Testis (tissue), 3 donors: ENCODE measurements around the gene RENBP. TPM values are rescaled to one million over a fixed set of nuclear protein-coding genes. Genes with fewer than 3 reads are reported as not detected.

Source experiments
- DNase-seq: peaks from one replicate; pipeline ENCODE4 v3.0.0-alpha.2; 2019
- H3K27ac ChIP-seq, 2 donors: fragments of 200-600 bp; sonication (generic); one replicate each; pipeline ENCODE4 v1.5.1; 2019
- H3K27me3 ChIP-seq: fragments of 200-600 bp; sonication (generic); one replicate; pipeline ENCODE4 v1.5.1; 2019
- H3K36me3 ChIP-seq: fragments of 200-600 bp; sonication (generic); one replicate; pipeline ENCODE4 v1.5.1; 2017; ENCODE audit warnings: low read depth; ENCODE audit errors: missing control alignments
- H3K4me1 ChIP-seq: fragments of 200-600 bp; sonication (generic); one replicate; pipeline ENCODE4 v1.5.1; 2019
- H3K4me3 ChIP-seq, 2 donors: fragments of 200-600 bp; sonication (generic); one replicate each; pipeline ENCODE4 v1.5.1; 2017 to 2019
- H3K9me3 ChIP-seq: fragments of 200-600 bp; sonication (generic); one replicate; pipeline ENCODE4 v1.5.1; 2017
- POLR2A ChIP-seq: fragments of 450-650 bp; IDR thresholded peaks from one replicate; pipeline ENCODE4 v1.6.1; 2017; ENCODE audit warnings: antibody characterized with exemption, mild to moderate bottlenecking, moderate library complexity
- WGBS, 2 donors: methylation state at CpG; one replicate each; pipeline ENCODE4 v1.1.5; 2018; 5-methylcytosine and 5-hydroxymethylcytosine counted together
- intact Hi-C: fragments of 100-400 bp; cut with DNase I; formaldehyde crosslinking; loops from one replicate; pipeline ENCODE4 v1.15.1; 2023; ENCODE audit warnings: low total_unique reads
- polyA plus RNA-seq: library from polyadenylated mRNA; stranded (reverse); fragments of 350-450 nt; fragmentation: Illumina TruSeq; extraction: RNeasy Lipid Tissue Mini Kit (QIAGEN cat#74804); gene quantifications from one replicate; pipeline ENCODE4 v1.2.3, GENCODE V29; 2014; ENCODE audit warnings: low read depth, low replicate concordance; ENCODE audit not compliant: insufficient read depth
- total RNA-seq, 2 donors: library from RNA; depleted of rRNA; stranded (reverse); fragments of >200 nt; gene quantifications; one replicate each; pipeline ENCODE4 v1.2.3, GENCODE V29; 2016
- TF ChIP-seq, protein P1 (sequence below), 3 experiments: fragments of 450-650 bp in 2 of 3; fragments of 200-600 bp in 1 of 3; sonication (generic) in 1 of 3; IDR thresholded peaks; one replicate each; pipeline ENCODE4 v1.5.1; 2016 to 2019; ENCODE audit warnings: antibody characterized with exemption in 3 of 3, mild to moderate bottlenecking in 2 of 3, moderate library complexity in 1 of 3

The RENBP gene
- total and polyA plus RNA-seq, 3 donors from 2014 or later: 2.8 to 4.8 (median 3.4) TPM

DNA sequence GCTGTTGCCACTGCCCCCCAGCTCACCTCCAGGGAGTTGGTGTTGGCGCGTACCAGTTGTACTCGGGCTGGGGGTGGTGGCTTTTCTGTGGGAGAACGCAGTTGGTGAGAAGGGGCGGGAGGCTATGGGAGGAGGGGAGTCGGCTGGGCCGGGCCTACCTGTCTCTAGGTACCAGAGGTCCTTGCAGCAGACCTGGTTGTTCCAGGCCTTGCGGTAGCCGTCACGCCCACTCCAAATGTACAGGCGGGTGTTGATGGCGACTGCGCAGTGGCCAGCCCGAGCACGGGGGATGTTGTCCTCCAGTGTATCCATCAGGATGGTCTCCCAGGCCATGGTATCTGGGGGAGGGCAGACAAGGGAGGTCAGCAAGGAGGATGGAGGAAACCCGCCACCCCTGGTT, 15.6 kb upstream of the RENBP start:
- Histone ChIP-seq H3K4me3 (no peak overlapping the region), H3K27me3 (no peaks in the 10 kb centered on the region), H3K27ac (no peak overlapping the region), H3K9me3 (no peaks in the 10 kb centered on the region), H3K36me3 (no peaks in the 10 kb centered on the region), H3K4me1 (peaks cover 5% of the 10 kb centered on the region)
- no peak for TF ChIP-seq POLR2A
- TF ChIP-seq, protein P1, sequence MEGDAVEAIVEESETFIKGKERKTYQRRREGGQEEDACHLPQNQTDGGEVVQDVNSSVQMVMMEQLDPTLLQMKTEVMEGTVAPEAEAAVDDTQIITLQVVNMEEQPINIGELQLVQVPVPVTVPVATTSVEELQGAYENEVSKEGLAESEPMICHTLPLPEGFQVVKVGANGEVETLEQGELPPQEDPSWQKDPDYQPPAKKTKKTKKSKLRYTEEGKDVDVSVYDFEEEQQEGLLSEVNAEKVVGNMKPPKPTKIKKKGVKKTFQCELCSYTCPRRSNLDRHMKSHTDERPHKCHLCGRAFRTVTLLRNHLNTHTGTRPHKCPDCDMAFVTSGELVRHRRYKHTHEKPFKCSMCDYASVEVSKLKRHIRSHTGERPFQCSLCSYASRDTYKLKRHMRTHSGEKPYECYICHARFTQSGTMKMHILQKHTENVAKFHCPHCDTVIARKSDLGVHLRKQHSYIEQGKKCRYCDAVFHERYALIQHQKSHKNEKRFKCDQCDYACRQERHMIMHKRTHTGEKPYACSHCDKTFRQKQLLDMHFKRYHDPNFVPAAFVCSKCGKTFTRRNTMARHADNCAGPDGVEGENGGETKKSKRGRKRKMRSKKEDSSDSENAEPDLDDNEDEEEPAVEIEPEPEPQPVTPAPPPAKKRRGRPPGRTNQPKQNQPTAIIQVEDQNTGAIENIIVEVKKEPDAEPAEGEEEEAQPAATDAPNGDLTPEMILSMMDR (IDR thresholded peaks at IDR 0.05): no peak
- WGBS, 2 donors: 89 to 91% methylated on average over 1 to 16 of the region's 16 CpGs
- DNase-seq: no peak
- intact Hi-C loops: no loop called here

DNA sequence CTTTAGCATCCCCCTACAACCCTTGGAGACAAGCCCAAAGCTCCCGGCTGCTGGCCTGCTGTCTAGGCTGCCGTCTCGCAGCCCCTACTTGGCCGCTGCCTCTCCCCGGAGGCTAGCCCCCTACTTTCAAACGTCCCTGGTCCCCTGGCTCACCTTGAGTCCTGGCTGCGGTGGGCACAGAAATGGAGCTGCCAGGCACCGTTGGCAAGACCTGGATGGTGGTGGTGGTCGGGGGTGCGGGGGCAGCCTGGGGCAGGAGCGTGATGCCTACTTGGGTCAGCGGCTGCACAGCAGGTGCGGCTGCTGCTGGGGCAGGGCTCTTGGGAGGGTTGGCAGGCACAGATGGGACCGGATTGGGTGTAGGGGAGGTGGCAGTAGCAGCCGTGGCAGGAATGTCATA, 15.2 kb upstream of the RENBP start:
- no peak for TF ChIP-seq POLR2A
- TF ChIP-seq, protein P1 (IDR thresholded peaks at IDR 0.05): no peak
- Histone ChIP-seq H3K27ac (no peak overlapping the region), H3K4me1 (peaks cover 1% of the 10 kb centered on the region), H3K9me3 (no peaks in the 10 kb centered on the region), H3K36me3 (no peaks in the 10 kb centered on the region), H3K27me3 (no peaks in the 10 kb centered on the region), H3K4me3 (no peak overlapping the region)
- no peak for DNase-seq
- intact Hi-C loops: loop anchor here (10.0 kb wide), 1 partner anchor 195 kb away; the partner anchor contains the start of gene PLXNB3
- 94% methylated on average over 14 of the region's 15 CpGs; no CpG with 5 or more reads in 1 of the 2 donors for WGBS, 2 donors

DNA sequence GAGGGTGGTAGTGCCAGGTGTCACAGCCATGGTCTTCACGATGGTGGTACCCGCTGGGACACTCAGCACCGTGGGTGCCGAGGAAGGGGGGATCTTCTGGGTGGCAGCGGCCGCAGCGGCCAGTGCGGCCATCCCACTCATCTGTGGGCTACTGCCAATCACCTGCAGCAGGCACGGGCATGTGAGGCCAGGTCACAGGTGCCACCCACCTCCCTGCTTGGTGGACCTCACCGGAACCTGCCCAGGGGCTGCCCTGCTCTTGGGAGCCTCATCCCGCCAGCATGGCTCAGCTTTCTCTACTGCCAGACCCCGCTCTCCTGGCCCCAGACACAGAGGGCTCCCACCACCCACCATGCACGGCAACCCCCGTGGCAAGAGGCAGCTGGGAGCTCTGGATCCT, 14.2 kb upstream of the RENBP start:
- H3K27ac ChIP-seq: no peak overlapping the region
- no peaks in the 10 kb centered on the region for H3K36me3 ChIP-seq
- DNase-seq: no peak
- intact Hi-C loops: loop anchor here (10.0 kb wide), 1 partner anchor 194 kb away; the partner anchor contains the start of gene PLXNB3
- no peaks in the 10 kb centered on the region for H3K9me3 ChIP-seq
- H3K4me1 ChIP-seq: no peaks in the 10 kb centered on the region
- H3K27me3 ChIP-seq: no peaks in the 10 kb centered on the region
- WGBS, 2 donors: 93 to 100% methylated on average over 1 to 3 of the region's 14 CpGs
- TF ChIP-seq, protein P1 (IDR thresholded peaks at IDR 0.05): no peak
- TF ChIP-seq POLR2A: no peak
- H3K4me3 ChIP-seq: no peak overlapping the region

DNA sequence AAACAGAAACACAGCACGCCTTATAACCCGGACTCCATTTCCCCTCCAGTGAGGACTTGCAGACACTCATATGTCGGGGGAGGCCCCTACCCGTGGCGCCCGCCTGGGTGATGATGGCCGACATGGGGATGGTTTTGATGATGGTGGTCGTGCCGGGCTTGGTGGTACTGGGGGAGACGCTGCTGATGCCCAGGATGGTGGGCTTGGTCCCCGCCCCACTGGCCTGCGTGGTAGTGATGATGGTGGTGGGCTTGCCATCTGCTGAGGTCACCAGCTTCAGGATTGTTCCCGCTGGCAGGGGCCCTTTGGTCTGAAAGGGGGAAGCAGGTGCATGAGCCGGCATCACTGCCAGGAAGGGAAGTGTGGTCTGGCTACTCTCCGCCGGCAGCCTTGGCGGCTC, 12.8 kb upstream of the RENBP start:
- no peaks in the 10 kb centered on the region for H3K36me3 ChIP-seq
- TF ChIP-seq, protein P1 (IDR thresholded peaks at IDR 0.05): no peak
- no peak for TF ChIP-seq POLR2A
- H3K4me3 ChIP-seq: no peak overlapping the region
- H3K4me1 ChIP-seq: no peaks in the 10 kb centered on the region
- H3K27ac ChIP-seq: no peak overlapping the region
- H3K27me3 ChIP-seq: no peaks in the 10 kb centered on the region
- 88 to 92% methylated on average over 7 to 16 of the region's 17 CpGs for WGBS, 2 donors
- H3K9me3 ChIP-seq: no peaks in the 10 kb centered on the region
- DNase-seq: no peak
- intact Hi-C loops: loop anchor here (10.0 kb wide), 1 partner anchor 192 kb away; the partner anchor contains the start of gene PLXNB3
